OCI-LY1 (cell line): Measurements from ENCODE around the gene STAB1.

ENCODE experiments used
- CTCF ChIP-seq: fragments of 200-600 bp; sonication (generic), shearing (Covaris generic); IDR thresholded peaks from 2 replicates; pipeline ENCODE4 v1.5.1; 2017; ENCODE audit warnings: mild to moderate bottlenecking, antibody characterized with exemption, low read length, moderate library complexity, mixed read lengths
- EZH2 ChIP-seq: fragments of 200-600 bp; sonication (generic), shearing (Covaris generic); IDR thresholded peaks from 2 replicates; pipeline ENCODE4 v1.8.0; 2017; ENCODE audit warnings: borderline replicate concordance, mixed run types, mild to moderate bottlenecking, antibody characterized with exemption, low read length, moderate library complexity, mixed read lengths

DNA sequence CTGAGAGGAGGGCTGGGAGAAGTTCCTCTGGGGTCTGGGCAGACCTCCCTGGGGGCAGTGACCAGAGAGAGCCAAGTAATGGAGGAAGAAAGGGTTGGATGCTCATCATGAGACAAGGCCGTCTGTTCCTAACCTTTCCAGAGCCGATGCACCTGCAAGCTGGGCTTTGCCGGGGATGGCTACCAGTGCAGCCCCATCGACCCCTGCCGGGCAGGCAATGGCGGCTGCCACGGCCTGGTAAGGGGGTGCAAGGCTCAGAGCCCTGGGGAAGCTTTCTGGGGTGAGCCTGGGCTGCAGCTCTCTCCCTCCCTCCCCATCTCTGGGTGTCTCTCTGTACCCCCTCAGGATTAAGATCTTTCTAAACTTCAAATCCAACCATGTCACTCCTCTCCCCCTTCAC lies 16.4 kb downstream of the STAB1 start:
- TF ChIP-seq CTCF (no peak), EZH2 (no peak)
